Mammary epithelial cell (primary cell): ENCODE data around the gene ZNF778.

Experiments used
- CTCF ChIP-seq, 2 donors: IDR thresholded peaks in 1 of 2; conservative IDR thresholded peaks in 1 of 2; 2 replicates each; pipeline ENCODE4 v1.5.1; 2011 to 2012; ENCODE audit warnings: inconsistent platforms in 2 of 2, low read length in 2 of 2, mild to moderate bottlenecking in 2 of 2, control low read depth in 1 of 2, low read depth in 1 of 2; ENCODE audit not compliant: insufficient read depth in 1 of 2; ENCODE audit errors: extremely low read depth in 1 of 2
- EZH2 ChIP-seq: IDR thresholded peaks from 2 replicates; pipeline ENCODE4 v1.6.1; 2012; ENCODE audit warnings: low read length, inconsistent platforms, borderline replicate concordance

- TF ChIP-seq EZH2 (no peak), CTCF (conservative IDR thresholded peaks at IDR 0.05 in 1 of 2, IDR thresholded peaks at IDR 0.05 in 1 of 2; ENCODE audit: extremely low read depth in 1 of 2, insufficient read depth in 1 of 2, low read depth in 1 of 2, low read length in 2 of 2) (no peak)
These were observed 57.7 kb downstream of the ZNF778 start for GRCh38 chr16:89275284-89275584.
